GM11168 (cell line): Measurements from ENCODE around the gene ZNF750.
"Not testable (repeated sequence)": the region's sequence is repeated elsewhere in the genome, so short reads cannot be mapped to it uniquely, and the experiment has no call there.

Experiments used
- in situ Hi-C: fragments of 300-500 bp; cut with MboI; formaldehyde crosslinking; loops from one replicate; pipeline ENCODE4 v1.12.0; 2022; ENCODE audit warnings: low sequenced_read_pairs; ENCODE audit not compliant: unreplicated experiment

ZNF750 gene

DNA sequence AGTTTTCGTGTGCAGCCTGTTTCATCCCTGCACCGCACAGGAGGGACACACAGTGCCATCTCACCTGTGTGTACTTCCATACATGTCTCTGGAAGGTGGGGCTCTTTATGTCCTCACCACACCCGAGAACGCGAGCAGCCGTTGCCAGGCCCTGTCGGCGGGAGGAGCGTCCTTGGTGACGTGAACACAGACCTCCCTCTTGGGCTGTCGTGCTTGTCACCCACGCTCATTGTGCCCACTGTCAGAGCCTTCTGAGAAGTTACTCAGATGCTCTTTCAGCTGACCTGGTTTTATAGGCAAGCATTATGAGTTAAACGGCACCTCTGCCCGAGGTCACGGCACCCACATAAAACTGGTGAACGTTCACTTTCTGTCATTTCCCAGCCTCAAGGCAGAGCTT, 40.2 kb downstream of the ZNF750 start:
- in situ Hi-C loops, result no loop called here

DNA sequence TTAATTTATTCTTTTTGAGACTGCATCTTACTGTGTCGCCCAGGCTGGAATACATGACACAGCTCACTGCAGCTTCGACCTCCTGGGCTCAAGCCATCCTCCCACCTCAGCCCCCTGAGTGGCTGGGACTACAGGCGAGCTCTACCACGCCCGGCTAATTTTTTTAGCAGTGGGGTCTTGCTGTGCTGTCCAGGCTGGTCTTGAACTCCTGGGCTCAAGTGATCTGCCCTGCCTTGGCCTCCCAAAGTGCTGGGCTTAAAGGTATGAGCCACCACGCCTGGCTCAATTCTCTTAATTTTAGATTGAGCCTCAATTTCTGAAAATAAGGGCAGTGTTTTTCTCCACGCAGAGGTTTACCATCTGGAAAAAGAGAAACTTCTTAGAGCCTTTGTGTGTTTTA, 41.1 kb downstream of the ZNF750 start:
- in situ Hi-C loops, result no loop called here

DNA sequence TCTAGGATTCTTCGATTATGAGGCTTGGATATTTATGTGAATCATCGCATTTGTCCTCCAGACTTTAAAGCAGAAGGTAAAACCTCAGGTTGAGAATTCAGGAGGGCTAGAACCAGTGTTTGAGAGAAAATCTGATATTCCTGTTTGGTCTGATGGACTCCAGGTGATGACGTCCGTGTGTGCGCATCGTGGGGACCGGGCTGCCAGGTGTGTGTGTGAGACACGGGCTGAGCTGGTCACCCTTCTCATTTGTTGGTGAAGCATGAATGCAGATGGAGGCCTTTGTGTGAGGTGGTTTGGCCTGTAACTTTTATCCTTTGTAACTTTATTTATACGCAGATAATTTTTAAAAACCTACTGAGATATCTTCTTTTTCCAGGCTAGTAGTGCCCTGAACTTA, 42.8 kb downstream of the ZNF750 start:
- in situ Hi-C loops, result no loop called here

DNA sequence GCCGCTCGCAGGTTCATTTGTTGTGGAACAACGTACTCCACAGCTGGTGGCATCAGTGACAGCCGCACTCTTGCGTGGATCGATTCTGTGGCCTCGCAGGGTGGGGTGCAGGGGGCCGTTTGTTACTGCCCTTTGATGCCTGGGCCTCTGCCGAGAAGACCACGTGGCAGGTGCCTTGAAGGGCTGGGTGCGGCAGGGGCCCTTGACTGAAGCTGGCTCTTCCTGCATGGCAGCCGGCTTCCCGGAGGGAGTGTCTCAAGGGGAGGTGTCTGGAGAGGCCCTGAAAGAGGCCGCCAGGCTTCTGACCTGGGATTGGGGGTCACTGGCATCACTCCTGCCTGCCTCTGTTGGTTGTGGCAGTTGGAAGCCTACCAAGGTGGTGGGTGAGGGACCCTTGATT, 44.2 kb downstream of the ZNF750 start:
- in situ Hi-C loops, result no loop called here

DNA sequence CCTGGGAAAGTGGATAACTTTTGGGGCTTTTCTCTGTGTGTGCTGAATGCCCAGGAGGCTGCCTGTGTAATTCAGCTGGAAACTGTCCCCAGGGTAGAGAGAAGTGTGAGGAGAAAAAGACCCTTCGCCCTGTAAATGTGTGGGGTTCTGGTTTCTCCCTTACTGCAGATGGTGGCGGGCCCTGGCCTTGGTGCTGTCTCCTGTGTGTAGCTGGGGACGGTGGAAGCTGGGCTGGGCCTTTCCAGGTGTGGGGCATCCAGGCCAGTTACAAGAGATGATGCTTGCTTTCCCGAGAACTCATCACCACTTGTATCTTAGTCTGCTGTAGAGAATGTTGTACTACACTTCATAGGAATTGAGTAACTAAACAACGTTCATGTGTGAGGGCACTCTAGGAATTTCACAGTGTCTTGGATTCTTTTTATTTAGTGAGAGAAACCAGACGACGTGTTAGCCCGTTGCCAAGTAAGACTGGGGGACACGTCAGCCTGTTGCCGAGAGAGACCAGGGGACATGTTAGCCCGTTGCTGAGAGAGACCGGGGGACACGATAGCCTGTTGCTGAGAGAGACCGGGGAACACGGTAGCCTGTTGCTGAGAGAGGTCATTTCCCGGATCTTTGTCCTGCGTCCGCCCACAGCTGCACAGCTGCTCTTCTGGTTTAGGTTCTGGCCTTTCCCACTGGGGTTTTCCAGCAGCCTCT, 44.9 kb downstream of the ZNF750 start:
- in situ Hi-C loops, result no loop called here

DNA sequence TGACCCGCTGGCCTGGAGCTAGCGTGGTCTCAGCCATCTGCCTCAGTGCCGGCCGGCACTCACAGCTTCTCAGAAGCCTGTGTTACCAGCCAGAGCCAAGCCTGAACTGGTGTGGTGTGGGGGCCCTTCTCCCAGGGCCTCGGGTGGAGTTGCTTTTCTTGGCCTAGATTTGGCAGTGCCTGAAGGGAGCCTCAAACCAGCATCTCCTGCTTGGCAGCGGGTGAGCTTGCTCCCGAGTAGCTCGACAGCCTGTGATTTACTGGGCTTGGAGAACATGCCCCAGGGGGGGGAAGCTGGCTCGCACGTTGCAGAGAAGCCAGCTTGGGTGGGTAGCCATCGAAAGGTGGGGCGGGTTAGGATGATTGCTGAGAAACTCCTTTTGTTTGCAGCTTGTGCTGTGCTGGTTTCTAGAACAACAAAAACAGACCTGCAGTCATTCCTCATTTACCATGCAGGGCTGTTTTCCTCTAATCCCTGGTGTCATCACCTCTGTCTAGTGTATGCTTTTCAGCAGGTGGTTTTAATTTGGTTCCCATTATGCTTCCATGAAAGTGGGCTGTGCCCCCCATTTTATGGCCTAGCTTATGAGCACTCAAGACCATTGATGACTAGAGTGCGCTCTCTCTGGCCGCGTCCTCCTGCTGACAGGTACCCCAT, 45.7 kb downstream of the ZNF750 start:
- in situ Hi-C loops, result no loop called here

DNA sequence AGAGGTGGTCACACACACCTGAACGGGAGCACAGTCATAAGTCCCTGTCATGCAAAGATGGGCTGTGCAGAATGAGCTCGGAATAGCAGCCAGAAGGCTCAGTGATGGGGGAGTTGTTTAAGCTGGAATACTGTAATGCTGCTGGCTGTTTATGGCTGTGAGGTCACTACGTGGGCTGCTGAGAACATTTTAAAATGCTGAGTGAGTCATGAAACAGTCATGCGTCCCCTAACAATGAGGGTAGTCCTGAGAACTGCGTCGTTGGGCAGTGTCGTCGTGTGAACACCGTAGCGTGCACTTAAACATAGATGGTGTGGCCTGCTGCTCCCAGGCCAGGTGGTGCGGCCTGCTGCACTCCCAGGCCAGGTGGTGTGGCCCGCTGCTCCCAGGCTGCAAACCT, 48.3 kb downstream of the ZNF750 start:
- in situ Hi-C loops, result no loop called here

DNA sequence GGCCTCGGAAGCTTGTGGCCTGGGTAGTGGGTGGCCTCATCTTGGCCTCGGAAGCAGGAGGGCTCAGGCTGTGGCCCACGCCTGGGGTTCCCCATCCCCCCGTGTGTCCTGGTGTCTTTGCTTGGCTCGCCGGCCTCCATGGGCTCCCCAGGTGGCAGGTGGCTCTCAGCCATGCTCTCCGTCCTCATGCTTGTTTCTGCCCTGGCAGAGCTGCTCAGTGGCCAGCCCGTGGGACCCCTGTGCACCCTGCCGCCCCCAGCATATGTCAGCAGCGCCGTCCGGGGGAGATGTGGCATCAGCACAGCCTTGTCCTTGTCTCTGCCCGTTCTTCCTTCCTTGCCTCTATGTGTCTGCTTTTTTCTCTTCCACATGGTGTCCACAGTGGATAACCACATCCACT, 49.4 kb downstream of the ZNF750 start:
- in situ Hi-C loops, result no loop called here

DNA sequence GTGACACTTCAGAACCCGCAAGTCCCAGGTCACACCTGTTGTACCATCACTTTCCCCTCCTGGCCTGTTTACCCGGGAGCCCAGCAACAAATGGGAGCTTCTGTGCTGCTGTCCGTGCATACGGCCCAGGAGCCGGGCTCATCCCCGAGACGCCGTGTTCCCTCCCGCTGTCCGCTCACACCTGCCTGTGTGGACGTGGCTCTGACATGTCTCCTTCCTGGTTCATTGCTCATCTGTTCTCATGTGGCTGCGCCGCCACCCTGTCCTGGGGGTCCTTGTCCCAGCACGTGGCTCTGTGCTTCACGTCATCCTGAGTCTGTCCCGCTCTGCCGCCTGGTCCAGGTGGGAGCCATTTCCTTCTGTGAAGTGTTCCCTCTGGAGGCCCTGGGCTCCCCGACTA, 50.0 kb downstream of the ZNF750 start:
- in situ Hi-C loops, result no loop called here

DNA sequence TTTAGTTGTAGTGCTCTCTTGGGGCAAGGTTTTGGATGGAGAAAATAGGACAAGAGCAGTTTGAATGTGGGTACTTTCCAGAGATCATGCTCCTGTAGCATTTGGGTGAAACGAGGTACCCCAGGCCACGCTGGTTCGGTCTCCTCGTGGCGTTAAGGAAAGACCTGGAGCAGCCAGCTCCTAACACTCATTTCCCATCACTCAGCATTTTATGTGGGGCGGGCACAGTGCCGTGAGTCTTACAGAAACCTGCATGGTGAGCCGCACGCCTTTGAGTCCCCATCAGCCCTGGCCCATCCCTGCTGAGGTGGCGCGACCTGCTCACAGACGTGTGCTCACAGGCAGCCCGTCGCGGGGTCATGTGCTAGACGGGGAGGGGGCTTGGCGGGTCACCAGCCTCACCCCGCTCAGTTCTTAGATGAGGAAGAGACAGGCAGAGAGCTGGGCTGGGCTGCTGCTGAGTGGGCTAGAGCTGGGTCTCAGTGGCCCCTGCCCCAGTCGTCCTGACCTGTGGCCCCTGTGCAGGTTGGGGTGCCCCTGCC, 50.7 kb downstream of the ZNF750 start:
- in situ Hi-C loops, result no loop called here

DNA sequence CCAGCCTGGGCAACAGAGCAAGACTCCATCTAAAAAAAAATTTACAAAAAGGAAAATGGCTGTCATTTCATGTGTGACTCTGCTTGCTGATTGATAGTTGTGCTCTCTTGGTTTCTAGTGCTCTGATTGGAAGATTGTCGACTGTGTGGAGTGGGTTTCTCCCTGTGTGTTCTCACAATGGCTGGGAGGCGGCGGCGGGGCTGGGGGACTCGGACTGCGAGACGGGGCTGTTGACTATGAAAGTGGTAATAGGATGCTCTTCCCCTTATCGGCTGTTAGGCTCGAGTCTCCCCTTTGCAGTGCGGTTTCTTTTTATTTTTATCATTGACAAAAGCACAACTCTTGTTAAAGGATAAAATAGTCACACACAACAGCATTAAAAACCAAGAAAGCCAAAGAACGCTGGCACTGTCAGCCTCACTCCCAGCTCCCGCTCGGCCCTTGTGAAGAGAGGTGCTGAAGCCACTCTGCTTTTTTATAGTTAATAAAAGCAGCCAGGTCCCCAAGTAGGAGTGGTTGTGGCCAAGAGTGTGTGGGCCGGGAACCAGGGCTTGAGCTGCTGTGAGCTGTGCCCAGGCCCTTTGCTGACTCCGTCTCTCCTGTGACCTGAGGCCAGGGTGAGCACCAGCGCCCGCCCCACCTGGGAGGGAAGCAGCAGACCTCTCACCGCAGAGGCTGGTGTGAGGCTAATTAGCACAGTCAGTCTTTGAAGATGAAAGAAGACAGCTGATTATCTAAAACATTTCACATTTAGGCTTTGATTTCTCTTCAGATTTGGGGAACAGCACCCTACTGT, 51.4 kb downstream of the ZNF750 start:
- in situ Hi-C loops, result no loop called here

DNA sequence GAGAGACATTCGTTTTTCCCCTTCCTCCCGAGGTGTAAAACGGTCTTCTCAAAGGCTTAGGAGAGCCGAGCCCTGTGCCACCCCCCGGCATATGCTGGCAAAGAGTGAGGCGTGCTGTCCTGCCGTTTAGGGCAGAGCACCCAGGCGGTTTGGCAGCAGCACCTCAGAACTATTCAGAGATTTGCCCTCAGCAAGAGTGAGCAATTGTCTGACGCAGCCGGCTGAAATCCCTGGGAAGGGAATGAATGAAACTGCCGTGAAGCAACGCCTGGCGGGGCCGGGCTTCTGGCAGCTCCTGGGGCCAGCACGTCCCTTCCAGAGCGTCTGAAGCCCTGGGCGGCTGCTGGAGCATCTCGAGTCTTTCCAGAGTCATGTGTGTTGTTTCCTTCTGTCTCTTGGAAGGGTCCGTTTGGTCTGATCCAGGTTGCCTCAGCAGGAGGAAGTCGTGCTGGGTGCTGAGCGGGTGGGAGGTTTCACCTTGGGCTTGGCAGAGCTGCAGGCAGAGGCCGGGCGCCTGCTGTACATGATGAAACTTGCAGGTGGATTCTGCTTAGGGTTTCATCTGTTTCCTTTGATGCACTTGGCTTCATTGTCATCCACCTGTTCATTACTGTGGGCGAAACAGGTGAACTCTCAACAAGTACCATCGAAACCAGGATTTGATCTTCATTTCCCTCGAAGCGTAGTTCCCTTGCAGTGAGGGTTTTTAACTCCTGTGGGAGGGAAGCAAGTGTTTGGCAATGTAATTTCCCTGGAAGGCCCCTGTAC, 52.6 kb downstream of the ZNF750 start:
- in situ Hi-C loops, result no loop called here

DNA sequence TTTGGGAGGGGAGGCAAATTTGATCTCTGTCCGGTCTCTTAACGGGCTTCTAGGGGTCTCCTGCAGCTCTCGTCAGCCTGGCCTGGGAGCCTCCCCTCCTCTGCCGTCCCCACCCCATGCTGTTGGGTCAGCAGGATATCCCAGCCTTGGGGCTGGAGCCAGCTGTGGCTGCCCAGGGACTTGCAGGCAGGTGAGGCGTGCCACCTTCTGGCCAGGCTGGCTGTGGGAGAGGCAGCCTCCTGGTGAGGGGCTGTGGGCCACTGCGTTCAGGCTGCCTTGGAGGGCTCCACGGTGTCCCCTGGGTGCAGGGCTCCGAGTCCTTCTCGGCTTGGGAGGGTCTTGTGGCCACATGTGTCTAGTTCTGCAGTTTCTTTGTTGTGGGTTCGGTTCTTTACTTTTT, 53.4 kb downstream of the ZNF750 start:
- in situ Hi-C loops, result no loop called here

DNA sequence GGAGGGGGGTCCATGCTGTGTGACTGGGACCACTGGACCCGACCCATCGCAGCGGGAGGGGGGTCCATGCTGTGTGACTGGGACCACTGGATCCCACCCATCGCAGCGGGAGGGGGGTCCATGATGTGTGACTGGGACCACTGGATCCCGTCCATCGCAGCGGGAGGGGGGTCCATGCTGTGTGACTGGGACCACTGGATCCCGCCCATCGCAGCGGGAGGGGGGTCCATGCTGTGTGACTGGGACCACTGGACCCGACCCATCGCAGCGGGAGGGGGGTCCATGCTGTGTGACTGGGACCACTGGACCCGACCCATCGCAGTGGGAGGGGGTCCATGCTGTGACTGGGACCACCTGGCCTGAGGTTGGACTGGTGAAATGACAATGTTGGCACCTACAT, 54.2 kb downstream of the ZNF750 start:
- in situ Hi-C loops, result not testable (repeated sequence)

DNA sequence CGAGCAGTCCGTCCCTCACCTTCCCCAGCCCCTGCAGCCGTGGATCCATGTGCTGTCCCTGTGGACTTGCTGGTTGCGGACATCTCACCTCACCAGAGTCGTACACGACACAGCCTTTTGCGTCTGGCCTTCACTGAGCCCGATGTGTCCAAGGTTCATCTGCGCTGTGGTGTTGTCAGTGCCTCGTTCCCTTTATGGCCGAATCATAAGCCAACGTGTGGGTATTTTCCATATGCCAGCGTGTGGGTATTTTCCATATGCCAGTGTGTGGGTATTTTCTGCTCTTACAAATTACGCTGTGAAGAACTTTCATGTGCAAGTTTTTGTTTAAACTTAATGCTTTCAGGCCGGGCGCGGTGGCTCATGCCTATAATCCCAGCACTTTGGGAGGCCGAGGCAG, 56.3 kb downstream of the ZNF750 start:
- in situ Hi-C loops, result no loop called here

DNA sequence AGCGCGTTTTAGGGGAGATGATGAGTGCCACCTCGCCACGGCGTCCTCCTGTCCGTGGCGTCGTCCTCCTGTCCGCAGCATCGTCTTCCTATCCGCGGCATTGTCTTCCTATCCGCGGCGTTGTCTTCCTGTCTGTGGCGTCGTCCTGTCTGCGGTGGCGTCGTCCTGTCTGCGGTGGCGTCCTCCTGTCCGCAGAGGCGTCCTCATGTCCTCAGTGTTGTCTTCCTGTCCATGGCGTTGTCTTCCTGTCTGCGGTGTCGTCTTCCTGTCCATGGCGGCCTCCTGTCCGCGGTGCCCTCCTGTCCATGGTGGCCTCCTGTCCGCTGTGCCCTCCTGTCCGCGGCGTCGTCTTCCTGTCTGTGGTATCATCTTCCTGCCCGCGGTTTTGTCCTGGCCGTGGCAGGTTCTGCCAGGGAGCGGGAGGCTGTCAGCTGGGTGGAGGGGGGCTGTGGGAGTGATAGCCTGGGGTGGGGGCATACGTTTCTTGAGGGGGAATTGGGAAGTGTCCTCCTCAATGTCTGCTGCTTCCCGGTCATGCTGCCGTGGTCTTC, 57.1 kb downstream of the ZNF750 start:
- in situ Hi-C loops, result no loop called here

DNA sequence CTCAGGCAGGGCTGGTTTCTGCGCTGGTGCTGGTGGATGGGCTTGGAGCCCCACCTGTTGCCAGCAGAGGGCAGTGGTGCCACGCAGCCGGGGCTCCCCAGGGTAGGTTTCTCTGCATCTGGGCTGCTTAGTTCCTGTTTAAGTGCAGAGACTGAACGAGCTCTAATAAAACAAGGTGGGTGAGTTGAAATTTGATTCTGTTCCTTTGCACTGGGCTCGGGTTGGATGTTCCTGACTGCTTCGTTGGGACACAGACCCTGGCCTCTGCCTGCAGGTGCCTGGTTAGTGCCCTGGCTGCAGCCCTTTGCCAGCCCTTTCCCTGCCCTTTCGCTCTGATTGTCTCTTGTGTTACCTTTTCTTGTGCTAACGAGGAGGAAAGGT, 57.9 kb downstream of the ZNF750 start:
- in situ Hi-C loops, result no loop called here

DNA sequence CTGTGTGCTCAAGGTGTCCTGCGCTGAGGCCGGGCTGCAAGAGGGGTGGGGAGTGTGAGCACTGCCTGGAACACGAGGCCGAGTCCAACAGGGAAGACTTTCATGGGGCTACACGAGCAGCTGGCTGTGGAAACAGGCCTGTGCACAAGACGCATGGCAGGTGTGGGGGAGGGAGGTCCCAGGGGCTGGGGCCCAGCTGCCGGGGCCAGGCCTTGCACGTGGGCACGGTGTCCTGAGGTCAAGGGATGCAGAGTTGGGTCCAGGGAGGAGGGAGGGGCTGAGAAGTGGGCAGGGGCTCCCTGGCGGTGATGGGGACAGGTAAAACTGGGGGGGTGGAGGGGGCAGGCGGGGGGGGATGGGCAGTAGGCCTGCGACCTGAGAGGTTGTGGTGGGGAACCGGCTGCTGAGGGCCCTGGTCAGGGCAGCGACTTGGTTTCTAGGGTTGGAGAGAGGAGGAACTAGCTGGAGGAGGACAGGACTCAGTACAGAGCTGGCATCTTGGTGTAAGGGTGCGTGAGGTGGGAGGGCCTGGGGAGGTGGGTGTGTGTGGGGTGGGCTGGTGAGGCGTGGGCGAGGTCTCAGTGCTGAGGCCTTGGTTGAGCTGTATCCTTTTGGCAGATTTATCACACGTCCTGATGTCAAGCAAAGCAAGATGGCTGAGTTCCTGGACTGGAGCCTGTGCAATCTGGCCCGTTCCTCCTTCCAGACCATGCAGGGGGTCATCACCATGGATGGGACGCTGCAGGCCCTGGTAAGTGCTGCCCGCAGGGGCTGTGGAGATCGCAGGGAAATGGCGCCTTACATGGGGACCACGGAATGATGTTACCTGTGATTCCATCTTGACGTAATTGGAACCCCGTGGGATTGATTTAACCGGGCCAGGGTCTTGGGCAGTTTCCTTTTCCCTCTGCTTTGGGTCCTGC, 58.6 kb downstream of the ZNF750 start:
- in situ Hi-C loops, result no loop called here

DNA sequence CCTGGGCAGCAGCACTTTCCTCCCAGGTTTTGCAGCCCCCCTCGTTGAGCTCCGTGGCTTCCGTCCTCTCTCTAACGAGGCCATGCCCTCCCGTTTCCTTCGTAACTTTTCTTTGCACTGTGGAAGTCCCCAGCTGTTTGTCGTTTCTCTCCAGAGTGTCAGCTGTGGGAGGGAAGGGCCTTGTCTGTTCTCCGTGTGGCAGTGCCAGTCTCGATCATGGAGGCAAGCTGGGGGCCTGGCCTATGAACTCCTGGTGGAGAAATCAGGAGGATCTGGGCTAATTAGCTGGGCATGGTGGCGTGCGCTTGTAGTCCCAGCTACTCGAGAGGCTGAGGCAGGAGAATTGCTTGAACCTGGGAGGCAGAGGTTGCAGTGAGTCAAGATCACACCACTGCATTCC, 59.6 kb downstream of the ZNF750 start:
- in situ Hi-C loops, result no loop called here
